Glutamatergic neuron (in vitro differentiated cells): ENCODE data around the gene ZFP3. TPM values are rescaled to one million over a fixed set of nuclear protein-coding genes. Genes with fewer than 3 reads are reported as not detected.
A peak's percentile ranks its signal among the peaks of the same experiment; 100 is the strongest.

ENCODE experiments used
- DNase-seq: peaks from one replicate; pipeline ENCODE4 v3.0.0; 2022
- H3K27ac Mint-ChIP-seq: one replicate; pipeline ENCODE4 v1.8.0; 2020; ENCODE audit warnings: mild to moderate bottlenecking, mixed read lengths, inconsistent platforms; ENCODE audit not compliant: unreplicated experiment
- H3K27me3 Mint-ChIP-seq: one replicate; pipeline ENCODE4 v1.8.0; 2020; ENCODE audit warnings: mild to moderate bottlenecking, moderate library complexity, mixed read lengths, inconsistent platforms; ENCODE audit not compliant: unreplicated experiment
- H3K36me3 Mint-ChIP-seq: one replicate; pipeline ENCODE4 v1.8.0; 2020; ENCODE audit warnings: mild to moderate bottlenecking, mixed read lengths, inconsistent platforms; ENCODE audit not compliant: unreplicated experiment
- H3K4me1 Mint-ChIP-seq: one replicate; pipeline ENCODE4 v1.8.0; 2020; ENCODE audit warnings: mild to moderate bottlenecking, low read depth, mixed read lengths, inconsistent platforms; ENCODE audit not compliant: unreplicated experiment
- H3K4me3 Mint-ChIP-seq: one replicate; pipeline ENCODE4 v1.8.0; 2020; ENCODE audit warnings: mild to moderate bottlenecking, mixed read lengths, inconsistent platforms; ENCODE audit not compliant: unreplicated experiment
- H3K9me3 Mint-ChIP-seq: one replicate; pipeline ENCODE4 v1.8.0; 2020; ENCODE audit warnings: mild to moderate bottlenecking, moderate library complexity, mixed read lengths, inconsistent platforms; ENCODE audit not compliant: unreplicated experiment
- total RNA-seq: library from RNA; stranded (reverse); fragmentation: NEBNext Ultra II Directional; extraction: Animal tissue kit (Norgen Biotek cat#: 25700); gene quantifications from one replicate; pipeline ENCODE4 v1.2.1, GENCODE V29; 2021; ENCODE audit not compliant: unreplicated experiment
- TF ChIP-seq, protein P1 (sequence below): fragments of 200-600 bp; sonication (generic); IDR thresholded peaks from one replicate; pipeline ENCODE4 v1.5.0; 2021; ENCODE audit not compliant: partially characterized antibody, unreplicated experiment

ZFP3 gene
- total RNA-seq, 1 donor from 2014 or later: 4.9 TPM

DNA sequence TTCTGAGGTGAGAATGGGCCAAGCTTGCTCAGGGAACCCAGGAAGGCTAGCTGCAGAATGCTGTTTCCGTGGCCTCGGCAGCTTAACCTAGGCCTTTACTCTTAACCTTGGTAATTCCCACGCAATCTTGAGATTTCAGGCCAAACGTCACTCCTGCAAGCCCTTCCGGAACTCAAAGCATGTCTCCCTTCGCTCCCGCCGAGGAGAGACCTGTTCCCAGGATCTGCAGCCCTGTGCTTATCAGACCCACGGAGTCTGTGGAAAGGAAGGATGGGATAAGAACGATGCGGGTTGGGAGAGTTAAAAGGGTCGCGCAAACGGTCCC, 524 bp upstream of the ZFP3 start:
- no peak for DNase-seq
- H3K9me3 Mint-ChIP-seq: peaks cover 4% of the 10 kb centered on the region
- peaks cover 17% of the 10 kb centered on the region for H3K36me3 Mint-ChIP-seq
- peak overlapping the region; percentile 69 for H3K27ac Mint-ChIP-seq
- H3K27me3 Mint-ChIP-seq: peaks cover 5% of the 10 kb centered on the region
- peak overlapping the region; percentile 91 for H3K4me3 Mint-ChIP-seq
- TF ChIP-seq, protein P1, sequence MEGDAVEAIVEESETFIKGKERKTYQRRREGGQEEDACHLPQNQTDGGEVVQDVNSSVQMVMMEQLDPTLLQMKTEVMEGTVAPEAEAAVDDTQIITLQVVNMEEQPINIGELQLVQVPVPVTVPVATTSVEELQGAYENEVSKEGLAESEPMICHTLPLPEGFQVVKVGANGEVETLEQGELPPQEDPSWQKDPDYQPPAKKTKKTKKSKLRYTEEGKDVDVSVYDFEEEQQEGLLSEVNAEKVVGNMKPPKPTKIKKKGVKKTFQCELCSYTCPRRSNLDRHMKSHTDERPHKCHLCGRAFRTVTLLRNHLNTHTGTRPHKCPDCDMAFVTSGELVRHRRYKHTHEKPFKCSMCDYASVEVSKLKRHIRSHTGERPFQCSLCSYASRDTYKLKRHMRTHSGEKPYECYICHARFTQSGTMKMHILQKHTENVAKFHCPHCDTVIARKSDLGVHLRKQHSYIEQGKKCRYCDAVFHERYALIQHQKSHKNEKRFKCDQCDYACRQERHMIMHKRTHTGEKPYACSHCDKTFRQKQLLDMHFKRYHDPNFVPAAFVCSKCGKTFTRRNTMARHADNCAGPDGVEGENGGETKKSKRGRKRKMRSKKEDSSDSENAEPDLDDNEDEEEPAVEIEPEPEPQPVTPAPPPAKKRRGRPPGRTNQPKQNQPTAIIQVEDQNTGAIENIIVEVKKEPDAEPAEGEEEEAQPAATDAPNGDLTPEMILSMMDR: no peak
- H3K4me1 Mint-ChIP-seq: peaks cover 2% of the 10 kb centered on the region

DNA sequence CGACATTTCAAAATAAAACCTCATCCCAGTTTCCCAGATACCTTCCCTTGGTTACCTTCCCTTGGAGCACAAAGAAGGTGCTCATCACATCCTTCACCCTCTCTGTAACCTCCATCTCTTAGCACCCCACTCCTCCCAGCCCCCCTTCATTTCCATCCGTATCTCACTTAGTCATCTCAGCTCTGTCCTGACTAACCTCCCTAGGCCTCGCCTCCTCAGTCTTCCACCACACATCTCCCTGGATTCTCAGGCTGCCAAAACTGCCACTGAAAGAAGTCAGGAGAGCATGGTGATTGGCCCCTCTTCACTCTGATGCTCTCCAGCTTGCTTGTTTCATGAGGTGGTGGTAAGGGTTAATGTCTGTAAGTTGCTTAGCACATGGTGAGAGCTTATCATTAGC, 2.3 kb downstream of the ZFP3 start:
- DNase-seq: no peak
- peaks cover 5% of the 10 kb centered on the region for H3K27me3 Mint-ChIP-seq
- TF ChIP-seq, protein P1: no peak
- no peak overlapping the region for H3K4me3 Mint-ChIP-seq
- H3K27ac Mint-ChIP-seq: no peak overlapping the region
- H3K36me3 Mint-ChIP-seq: peaks cover 29% of the 10 kb centered on the region
- H3K4me1 Mint-ChIP-seq: peaks cover 2% of the 10 kb centered on the region
- H3K9me3 Mint-ChIP-seq: peaks cover 11% of the 10 kb centered on the region

DNA sequence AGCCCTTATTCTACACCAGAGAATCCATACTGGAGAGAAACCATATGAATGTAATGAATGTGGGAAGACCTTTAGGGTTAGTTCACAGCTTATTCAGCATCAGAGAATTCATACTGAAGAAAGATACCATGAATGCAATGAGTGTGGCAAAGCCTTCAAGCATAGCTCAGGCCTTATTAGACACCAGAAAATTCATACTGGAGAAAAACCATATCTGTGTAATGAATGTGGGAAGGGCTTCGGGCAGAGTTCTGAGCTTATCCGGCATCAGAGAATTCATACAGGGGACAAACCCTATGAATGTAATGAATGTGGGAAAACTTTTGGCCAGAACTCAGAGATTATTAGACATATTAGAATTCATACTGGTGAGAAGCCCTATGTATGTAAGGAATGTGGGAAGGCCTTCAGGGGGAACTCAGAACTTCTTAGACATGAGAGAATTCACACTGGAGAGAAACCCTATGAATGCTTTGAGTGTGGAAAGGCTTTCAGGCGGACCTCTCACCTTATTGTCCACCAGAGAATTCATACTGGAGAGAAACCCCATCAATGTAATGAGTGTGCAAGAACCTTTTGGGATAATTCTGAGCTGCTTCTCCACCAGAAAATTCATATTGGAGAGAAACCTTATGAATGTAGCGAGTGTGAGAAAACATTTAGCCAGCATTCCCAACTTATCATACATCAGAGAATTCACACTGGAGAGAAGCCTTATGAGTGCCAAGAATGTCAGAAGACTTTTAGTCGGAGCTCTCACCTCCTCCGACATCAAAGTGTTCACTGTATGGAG, 14.1 kb downstream of the ZFP3 start:
- peaks cover 66% of the 10 kb centered on the region for H3K36me3 Mint-ChIP-seq
- TF ChIP-seq, protein P1: no peak

DNA sequence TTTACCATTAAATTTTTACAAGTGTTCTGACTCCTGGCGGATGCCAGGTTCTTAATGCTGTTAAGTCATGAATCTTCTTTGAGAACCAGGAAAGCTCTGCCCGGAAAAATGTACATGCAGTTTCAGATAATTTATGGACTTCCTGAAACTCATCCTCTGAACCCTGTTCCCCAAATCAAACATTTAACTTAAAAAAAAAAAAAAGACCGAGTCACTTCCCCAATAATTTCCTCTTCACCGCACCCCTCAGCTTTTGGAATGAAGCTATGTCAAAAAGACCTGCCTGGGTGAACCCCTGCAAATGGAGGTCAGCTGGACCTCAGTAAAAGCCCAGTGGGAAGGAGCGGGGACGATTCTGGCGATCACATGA, 18.4 kb downstream of the ZFP3 start:
- peaks cover 11% of the 10 kb centered on the region for H3K27me3 Mint-ChIP-seq
- H3K4me1 Mint-ChIP-seq: no peaks in the 10 kb centered on the region
- TF ChIP-seq, protein P1: no peak
- DNase-seq: no peak
- peak overlapping the region; percentile 90 for H3K4me3 Mint-ChIP-seq
- H3K27ac Mint-ChIP-seq: no peak overlapping the region
- peaks cover 45% of the 10 kb centered on the region for H3K36me3 Mint-ChIP-seq
- H3K9me3 Mint-ChIP-seq: peaks cover 37% of the 10 kb centered on the region

More for the DNA sequence above, 14.1 kb downstream of the ZFP3 start:
- DNase-seq: no peak
- no peak overlapping the region for H3K4me3 Mint-ChIP-seq
- peaks cover 8% of the 10 kb centered on the region for H3K27me3 Mint-ChIP-seq
- H3K4me1 Mint-ChIP-seq: no peaks in the 10 kb centered on the region
- H3K9me3 Mint-ChIP-seq: peaks cover 45% of the 10 kb centered on the region
- no peak overlapping the region for H3K27ac Mint-ChIP-seq

DNA sequence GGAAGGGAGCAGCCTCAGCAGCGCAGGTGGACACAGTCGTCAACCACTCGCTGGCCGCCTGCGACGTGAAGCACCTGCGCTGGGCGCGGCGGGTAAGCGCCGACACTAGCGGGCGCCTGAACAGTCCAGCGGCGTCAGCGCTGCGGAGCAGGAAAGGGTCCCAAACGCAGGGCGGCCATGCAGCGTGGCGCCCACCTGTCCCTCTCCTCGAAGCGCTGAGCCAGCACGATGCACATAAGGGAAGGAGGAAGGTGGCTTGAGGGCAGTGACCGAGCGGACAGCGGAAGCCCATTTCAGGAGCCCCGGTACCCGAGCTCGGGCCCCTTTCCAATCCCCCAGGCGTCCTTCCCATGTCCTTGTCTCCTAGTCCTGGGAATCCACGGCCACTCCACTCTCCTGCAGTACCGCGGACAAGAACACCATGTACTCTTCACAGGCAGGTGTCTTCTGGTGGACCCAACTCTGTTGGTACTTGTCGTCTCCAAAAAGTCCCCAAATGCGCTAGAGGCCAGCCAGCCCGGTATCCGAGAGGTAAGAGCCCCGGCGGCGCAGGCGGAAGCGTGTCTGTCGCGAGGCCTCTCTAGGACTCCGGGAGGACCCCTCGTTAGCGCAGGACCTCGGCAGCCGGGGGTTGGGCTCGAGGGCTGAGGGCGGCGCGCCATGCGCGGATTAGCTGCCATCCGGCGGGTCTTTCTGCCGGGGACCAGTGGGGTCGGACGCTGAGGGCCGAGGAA, 19.0 kb downstream of the ZFP3 start:
- Mint-ChIP-seq H3K36me3 (peaks cover 40% of the 10 kb centered on the region), H3K27ac (peak overlapping the region; percentile 48), H3K27me3 (peaks cover 12% of the 10 kb centered on the region), H3K4me3 (peak overlapping the region; percentile 90), H3K4me1 (no peaks in the 10 kb centered on the region), H3K9me3 (peaks cover 37% of the 10 kb centered on the region)
- TF ChIP-seq, protein P1: no peak
- peak; percentile 83 for DNase-seq
